ENCODE measurements around the gene MAD2L1BP.

Gene MAD2L1BP

GRCh38 chr6:43630980-43631619 is 4.5 kb upstream of the MAD2L1BP start:
- no peak for TF ChIP-seq EP300 (IDR thresholded peaks at IDR 0.05; ENCODE audit: borderline replicate concordance)
- no peak for TF ChIP-seq RAD21 (IDR thresholded peaks at IDR 0.05; ENCODE audit: low read depth)
- TF ChIP-seq USF1 (IDR thresholded peaks at IDR 0.05), result no peak
- TF ChIP-seq NFIC (IDR thresholded peaks at IDR 0.05), result no peak
- no peak for TF ChIP-seq TCF12 (IDR thresholded peaks at IDR 0.05; ENCODE audit: low read depth)
- no peak for TF ChIP-seq EGR1 (IDR thresholded peaks at IDR 0.05)
- TF ChIP-seq TEAD4 (IDR thresholded peaks at IDR 0.05), result no peak
- TF ChIP-seq TAF1 (IDR thresholded peaks at IDR 0.05; ENCODE audit: low read depth), result no peak
- TF ChIP-seq REST (IDR thresholded peaks at IDR 0.05; ENCODE audit: low read depth), result no peak

- TF ChIP-seq CEBPB (IDR thresholded peaks at IDR 0.05) (no peak), RAD21 (IDR thresholded peaks at IDR 0.05; ENCODE audit: low read depth) (no peak), TAF1 (IDR thresholded peaks at IDR 0.05; ENCODE audit: low read depth) (no peak), CREB1 (IDR thresholded peaks at IDR 0.05; ENCODE audit: low read depth) (no peak), TEAD4 (IDR thresholded peaks at IDR 0.05) (no peak), FOXM1 (IDR thresholded peaks at IDR 0.05; ENCODE audit: borderline replicate concordance, low read depth) (no peak), ZBTB7A (IDR thresholded peaks at IDR 0.05; ENCODE audit: low read depth) (no peak), EP300 (IDR thresholded peaks at IDR 0.05; ENCODE audit: borderline replicate concordance) (no peak)
Measured at GRCh38 chr6:43634702-43635303, 837 bp upstream of the MAD2L1BP start.

- TF ChIP-seq RAD21 (IDR thresholded peaks at IDR 0.05; ENCODE audit: low read depth) (no peak), NFIC (IDR thresholded peaks at IDR 0.05) (no peak), EP300 (IDR thresholded peaks at IDR 0.05; ENCODE audit: borderline replicate concordance) (no peak), ZBTB7A (IDR thresholded peaks at IDR 0.05; ENCODE audit: low read depth) (no peak), REST (IDR thresholded peaks at IDR 0.05; ENCODE audit: low read depth) (no peak), TAF1 (IDR thresholded peaks at IDR 0.05; ENCODE audit: low read depth) (no peak), YY1 (IDR thresholded peaks at IDR 0.05; ENCODE audit: low read depth) (no peak), USF1 (IDR thresholded peaks at IDR 0.05) (no peak), TEAD4 (IDR thresholded peaks at IDR 0.05) (no peak), CEBPB (IDR thresholded peaks at IDR 0.05) (no peak), FOXM1 (IDR thresholded peaks at IDR 0.05; ENCODE audit: borderline replicate concordance, low read depth) (no peak), MAX (IDR thresholded peaks at IDR 0.05) (no peak)
Measured at GRCh38 chr6:43636308-43636659, 644 bp downstream of the MAD2L1BP start.

GRCh38 chr6:43639984-43640800 is 4.6 kb downstream of the MAD2L1BP start:
- TF ChIP-seq REST (IDR thresholded peaks at IDR 0.05; ENCODE audit: low read depth), result no peak
- no peak for TF ChIP-seq FOXM1 (IDR thresholded peaks at IDR 0.05; ENCODE audit: borderline replicate concordance, low read depth)
- TF ChIP-seq TCF12 (IDR thresholded peaks at IDR 0.05; ENCODE audit: low read depth), result no peak
- TF ChIP-seq NFIC (IDR thresholded peaks at IDR 0.05), result no peak
- no peak for TF ChIP-seq CREB1 (IDR thresholded peaks at IDR 0.05; ENCODE audit: low read depth)
- TF ChIP-seq USF1 (IDR thresholded peaks at IDR 0.05), result no peak
- no peak for TF ChIP-seq EP300 (IDR thresholded peaks at IDR 0.05; ENCODE audit: borderline replicate concordance)
- no peak for TF ChIP-seq TAF1 (IDR thresholded peaks at IDR 0.05; ENCODE audit: low read depth)
- TF ChIP-seq MAX (IDR thresholded peaks at IDR 0.05), result no peak
- TF ChIP-seq RAD21 (IDR thresholded peaks at IDR 0.05; ENCODE audit: low read depth), result no peak
- TF ChIP-seq CEBPB (IDR thresholded peaks at IDR 0.05), result no peak
- TF ChIP-seq YY1 (IDR thresholded peaks at IDR 0.05; ENCODE audit: low read depth), result no peak
- no peak for TF ChIP-seq TEAD4 (IDR thresholded peaks at IDR 0.05)
- no peak for TF ChIP-seq EGR1 (IDR thresholded peaks at IDR 0.05)
- no peak for TF ChIP-seq ZBTB7A (IDR thresholded peaks at IDR 0.05; ENCODE audit: low read depth)

All from Ishikawa (cell line).